Measurements from ENCODE around the gene HECTD4. TPM values are rescaled to one million over a fixed set of nuclear protein-coding genes. Genes with fewer than 3 reads are reported as not detected.

Gene HECTD4
- total RNA-seq, 1 experiment from 2014 or later, result 24.6 TPM

- no peak overlapping the region for H3K9ac ChIP-seq (ENCODE audit: low read length)
- H3K9me3 ChIP-seq (ENCODE audit: low read length), result no peaks in the 10 kb centered on the region
- ChIA-PET CTCF (no interaction called here), POLR2A (ENCODE audit: unreplicated experiment) (no interaction called here)
- no peaks in the 10 kb centered on the region for H4K20me1 ChIP-seq (ENCODE audit: low read length)
- no peaks in the 10 kb centered on the region for H3K4me1 ChIP-seq (ENCODE audit: insufficient read depth, low read length)
- DNase-seq (no peak), ATAC-seq (no peak)
- no peaks in the 10 kb centered on the region for H3K36me3 ChIP-seq (ENCODE audit: low read depth, low read length)
- TF ChIP-seq EZH2 (IDR thresholded peaks at IDR 0.05; ENCODE audit: low read length, unreplicated experiment) (no peak), EZH2phosphoT487 (IDR thresholded peaks at IDR 0.05; ENCODE audit: borderline replicate concordance, low read length) (no peak)
- TF ChIP-seq, protein P1, sequence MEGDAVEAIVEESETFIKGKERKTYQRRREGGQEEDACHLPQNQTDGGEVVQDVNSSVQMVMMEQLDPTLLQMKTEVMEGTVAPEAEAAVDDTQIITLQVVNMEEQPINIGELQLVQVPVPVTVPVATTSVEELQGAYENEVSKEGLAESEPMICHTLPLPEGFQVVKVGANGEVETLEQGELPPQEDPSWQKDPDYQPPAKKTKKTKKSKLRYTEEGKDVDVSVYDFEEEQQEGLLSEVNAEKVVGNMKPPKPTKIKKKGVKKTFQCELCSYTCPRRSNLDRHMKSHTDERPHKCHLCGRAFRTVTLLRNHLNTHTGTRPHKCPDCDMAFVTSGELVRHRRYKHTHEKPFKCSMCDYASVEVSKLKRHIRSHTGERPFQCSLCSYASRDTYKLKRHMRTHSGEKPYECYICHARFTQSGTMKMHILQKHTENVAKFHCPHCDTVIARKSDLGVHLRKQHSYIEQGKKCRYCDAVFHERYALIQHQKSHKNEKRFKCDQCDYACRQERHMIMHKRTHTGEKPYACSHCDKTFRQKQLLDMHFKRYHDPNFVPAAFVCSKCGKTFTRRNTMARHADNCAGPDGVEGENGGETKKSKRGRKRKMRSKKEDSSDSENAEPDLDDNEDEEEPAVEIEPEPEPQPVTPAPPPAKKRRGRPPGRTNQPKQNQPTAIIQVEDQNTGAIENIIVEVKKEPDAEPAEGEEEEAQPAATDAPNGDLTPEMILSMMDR (conservative IDR thresholded peaks at IDR 0.05; ENCODE audit: low read depth, low read length), result no peak
- H3K27me3 ChIP-seq (ENCODE audit: low read length), result no peaks in the 10 kb centered on the region
- no peaks in the 10 kb centered on the region; the same call in 1 of the 2 replicates for H3K9me2 ChIP-seq (replicated peaks; ENCODE audit: low read length)
- H2AFZ ChIP-seq (ENCODE audit: low read length), result no peak overlapping the region
- no peak overlapping the region for H3K4me3 ChIP-seq (ENCODE audit: low read length)
- H3K79me2 ChIP-seq (ENCODE audit: low read length), result 0 out of 2 replicates have a peak, but pooled peaks cover 4% of the 10 kb centered on the region
- no peak overlapping the region for H3K4me2 ChIP-seq (ENCODE audit: low read length)
- H3K27ac ChIP-seq (ENCODE audit: low read length), result no peak overlapping the region
- intact Hi-C loops (cut with micrococcal nuclease), result no loop called here
- H3F3A ChIP-seq (ENCODE audit: low read length, unreplicated experiment), result no peaks in the 10 kb centered on the region
- no TSS peak for BruUV-seq (replicated peaks)
These were observed 53.6 kb downstream of the HECTD4 start for GRCh38 chr12:112328456-112329124.

GRCh38 chr12:112327209-112327938 lies 54.9 kb downstream of the HECTD4 start:
- POLR2A ChIA-PET (ENCODE audit: unreplicated experiment), result no interaction called here
- intact Hi-C loops (cut with micrococcal nuclease), result no loop called here
- Histone ChIP-seq H4K20me1 (ENCODE audit: low read length) (0 out of 2 replicates have a peak, but pooled peaks cover 4% of the 10 kb centered on the region), H3K36me3 (ENCODE audit: low read depth, low read length) (no peaks in the 10 kb centered on the region), H3F3A (ENCODE audit: low read length, unreplicated experiment) (no peaks in the 10 kb centered on the region), H3K27me3 (ENCODE audit: low read length) (no peaks in the 10 kb centered on the region), H3K79me2 (ENCODE audit: low read length) (0 out of 2 replicates have a peak, but pooled peaks cover 4% of the 10 kb centered on the region), H3K4me2 (ENCODE audit: low read length) (no peak overlapping the region), H3K4me3 (ENCODE audit: low read length) (no peak overlapping the region), H3K9me3 (ENCODE audit: low read length) (no peaks in the 10 kb centered on the region), H2AFZ (ENCODE audit: low read length) (no peak overlapping the region), H3K27ac (ENCODE audit: low read length) (no peak overlapping the region), H3K4me1 (ENCODE audit: insufficient read depth, low read length) (no peaks in the 10 kb centered on the region), H3K9me2 (replicated peaks; ENCODE audit: low read length) (no peaks in the 10 kb centered on the region), H3K9ac (ENCODE audit: low read length) (no peak overlapping the region)
- CTCF ChIA-PET, result no interaction called here
- ATAC-seq (no peak), DNase-seq (no peak)
- TF ChIP-seq EZH2 (IDR thresholded peaks at IDR 0.05; ENCODE audit: low read length, unreplicated experiment) (no peak), EZH2phosphoT487 (IDR thresholded peaks at IDR 0.05; ENCODE audit: borderline replicate concordance, low read length) (no peak)
- TF ChIP-seq, protein P1 (conservative IDR thresholded peaks at IDR 0.05; ENCODE audit: low read depth, low read length), result no peak
- BruUV-seq (replicated peaks), result no TSS peak

All from PC-3 (cell line).